MM.1S (cell line): ENCODE data around the gene RRAGC.

Experiments
- DNase-seq: peaks from one replicate; pipeline ENCODE4 v3.0.0-alpha.2; 2015
- H2AFZ ChIP-seq: fragments of 300-600 bp; sonication (generic); 2 replicates; pipeline ENCODE4 v1.6.0; 2016; ENCODE audit warnings: antibody characterized with exemption, low read length
- H3F3A ChIP-seq: fragments of 300-600 bp; sonication (generic); 2 replicates; pipeline ENCODE4 v1.6.1; 2016; ENCODE audit warnings: mild to moderate bottlenecking, antibody characterized with exemption, low read length, moderate library complexity, mixed read lengths; ENCODE audit not compliant: insufficient read depth
- H3K27ac ChIP-seq: fragments of 300-600 bp; sonication (generic); 2 replicates; pipeline ENCODE4 v1.5.1; 2016; ENCODE audit warnings: mild to moderate bottlenecking, low read length
- H3K27me3 ChIP-seq: fragments of 300-600 bp; sonication (generic); replicated peaks from 2 replicates; pipeline ENCODE4 v1.6.0; 2016; ENCODE audit warnings: low read length; ENCODE audit not compliant: insufficient read depth
- H3K36me3 ChIP-seq: fragments of 300-600 bp; sonication (generic); replicated peaks from 2 replicates; pipeline ENCODE4 v1.6.1; 2016; ENCODE audit warnings: mild to moderate bottlenecking, low read length, mixed read lengths; ENCODE audit not compliant: insufficient read depth
- H3K4me1 ChIP-seq: fragments of 300-600 bp; sonication (generic); 2 replicates; pipeline ENCODE4 v1.6.1; 2016; ENCODE audit warnings: low read length, mixed read lengths
- H3K4me2 ChIP-seq: fragments of 300-600 bp; sonication (generic); 2 replicates; pipeline ENCODE4 v1.6.0; 2016; ENCODE audit warnings: low read depth, low read length
- H3K4me3 ChIP-seq: fragments of 300-600 bp; sonication (generic); 2 replicates; pipeline ENCODE4 v1.5.1; 2016; ENCODE audit warnings: low read length, mixed read lengths
- H3K79me2 ChIP-seq: fragments of 300-600 bp; sonication (generic); 2 replicates; pipeline ENCODE4 v1.6.1; 2016; ENCODE audit warnings: mixed run types, low read length, mixed read lengths
- H3K9ac ChIP-seq: fragments of 300-600 bp; sonication (generic); 2 replicates; pipeline ENCODE4 v1.6.1; 2016; ENCODE audit warnings: low read length, mixed read lengths
- H3K9me2 ChIP-seq: fragments of 300-600 bp; sonication (generic); replicated peaks from 2 replicates; pipeline ENCODE4 v1.6.1; 2016; ENCODE audit warnings: mild to moderate bottlenecking, low read length, mixed read lengths; ENCODE audit not compliant: insufficient read depth
- H3K9me3 ChIP-seq: fragments of 300-600 bp; sonication (generic); replicated peaks from 2 replicates; pipeline ENCODE4 v1.6.1; 2016; ENCODE audit warnings: mild to moderate bottlenecking, low read length, mixed read lengths; ENCODE audit not compliant: insufficient read depth
- H4K20me1 ChIP-seq: fragments of 300-600 bp; sonication (generic); 2 replicates; pipeline ENCODE4 v1.6.1; 2016; ENCODE audit warnings: mild to moderate bottlenecking, low read length, moderate library complexity, mixed read lengths; ENCODE audit not compliant: insufficient read depth
- CTCF ChIP-seq: fragments of 300-600 bp; sonication (generic); IDR thresholded peaks from 2 replicates; pipeline ENCODE4 v1.5.1; 2016; ENCODE audit warnings: antibody characterized with exemption, low read length, mixed read lengths
- EZH2 ChIP-seq: fragments of 300-600 bp; sonication (generic); optimal IDR thresholded peaks from 2 replicates; pipeline ENCODE3; 2017; ENCODE audit warnings: low read depth, mild to moderate bottlenecking, antibody characterized with exemption, low read length, mixed read lengths
- EZH2phosphoT487 ChIP-seq: fragments of 300-600 bp; sonication (generic); IDR thresholded peaks from 2 replicates; pipeline ENCODE4 v1.6.1; 2018; ENCODE audit warnings: antibody characterized with exemption, low read length

The RRAGC gene

DNA sequence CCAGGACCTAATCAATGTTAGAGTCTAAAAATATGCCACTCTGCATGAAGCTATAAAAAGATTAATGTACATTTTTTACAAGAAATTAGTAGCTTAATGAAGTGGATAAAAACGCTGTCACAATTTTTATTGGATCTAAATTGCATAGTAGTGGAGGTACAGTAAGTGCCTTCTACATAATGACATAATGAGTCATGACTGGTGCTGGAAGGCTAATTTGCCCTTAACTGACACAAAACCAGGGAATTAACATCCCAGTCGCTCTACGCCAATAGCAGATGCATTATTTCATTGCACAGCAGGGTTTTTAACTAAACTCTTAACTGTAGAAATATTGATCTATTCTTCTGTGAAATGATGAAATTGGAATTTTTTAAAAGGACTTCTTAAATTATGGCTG is 33.3 kb downstream of the RRAGC start:
- Histone ChIP-seq H3K4me3 (no peak overlapping the region), H3K4me1 (no peaks in the 10 kb centered on the region), H3K9me3 (no peaks in the 10 kb centered on the region), H4K20me1 (no peaks in the 10 kb centered on the region), H3F3A (no peaks in the 10 kb centered on the region), H3K9me2 (no peaks in the 10 kb centered on the region), H3K9ac (no peak overlapping the region), H3K36me3 (no peaks in the 10 kb centered on the region), H3K4me2 (no peak overlapping the region), H3K27ac (no peak overlapping the region), H2AFZ (no peak overlapping the region), H3K79me2 (no peaks in the 10 kb centered on the region), H3K27me3 (no peaks in the 10 kb centered on the region)
- no peak for TF ChIP-seq EZH2
- no peak for TF ChIP-seq CTCF
- no peak for TF ChIP-seq EZH2phosphoT487
- DNase-seq = no peak

GRCh38 chr1:38820860-38821259 is 38.7 kb downstream of the RRAGC start:
- no peak for DNase-seq
- Histone ChIP-seq H3K79me2 (no peaks in the 10 kb centered on the region), H3K27ac (no peak overlapping the region), H3K9me3 (no peaks in the 10 kb centered on the region), H2AFZ (no peak overlapping the region), H3K9me2 (no peaks in the 10 kb centered on the region), H3F3A (no peaks in the 10 kb centered on the region), H3K4me2 (no peak overlapping the region), H3K36me3 (no peaks in the 10 kb centered on the region), H4K20me1 (no peaks in the 10 kb centered on the region), H3K4me1 (no peaks in the 10 kb centered on the region), H3K4me3 (no peak overlapping the region), H3K27me3 (peaks cover 7% of the 10 kb centered on the region; the same call in 1 of the 2 replicates), H3K9ac (no peak overlapping the region)
- TF ChIP-seq CTCF (no peak), EZH2phosphoT487 (no peak), EZH2 (no peak)

GRCh38 chr1:38819516-38819915 is 40.1 kb downstream of the RRAGC start:
- peaks cover 7% of the 10 kb centered on the region; the same call in 1 of the 2 replicates for H3K27me3 ChIP-seq
- DNase-seq = no peak

More at GRCh38 chr1:38819516-38819915, 40.1 kb downstream of the RRAGC start:
- no peak overlapping the region for H2AFZ ChIP-seq
- H3K36me3 ChIP-seq = no peaks in the 10 kb centered on the region
- no peaks in the 10 kb centered on the region for H4K20me1 ChIP-seq
- no peak overlapping the region for H3K9ac ChIP-seq
- no peak overlapping the region for H3K4me3 ChIP-seq
- H3K4me1 ChIP-seq = 0 out of 2 replicates have a peak, but pooled peaks cover 9% of the 10 kb centered on the region
- no peaks in the 10 kb centered on the region for H3K79me2 ChIP-seq
- H3K4me2 ChIP-seq = no peak overlapping the region
- no peaks in the 10 kb centered on the region for H3K9me3 ChIP-seq
- peaks cover 10% of the 10 kb centered on the region for H3F3A ChIP-seq
- TF ChIP-seq EZH2phosphoT487 = no peak
- no peak for TF ChIP-seq EZH2
- TF ChIP-seq CTCF = no peak
- H3K27ac ChIP-seq = no peak overlapping the region
- no peaks in the 10 kb centered on the region for H3K9me2 ChIP-seq
